Measurements from ENCODE around the gene MYOZ3. TPM values are rescaled to one million over a fixed set of nuclear protein-coding genes. Genes with fewer than 3 reads are reported as not detected.
A peak's percentile ranks its signal among the peaks of the same experiment; 100 is the strongest.

MYOZ3 gene
- total and polyA plus RNA-seq, 12 donors: 0.12 to 1.9 (median 0.45) TPM; not detected in 1

DNA sequence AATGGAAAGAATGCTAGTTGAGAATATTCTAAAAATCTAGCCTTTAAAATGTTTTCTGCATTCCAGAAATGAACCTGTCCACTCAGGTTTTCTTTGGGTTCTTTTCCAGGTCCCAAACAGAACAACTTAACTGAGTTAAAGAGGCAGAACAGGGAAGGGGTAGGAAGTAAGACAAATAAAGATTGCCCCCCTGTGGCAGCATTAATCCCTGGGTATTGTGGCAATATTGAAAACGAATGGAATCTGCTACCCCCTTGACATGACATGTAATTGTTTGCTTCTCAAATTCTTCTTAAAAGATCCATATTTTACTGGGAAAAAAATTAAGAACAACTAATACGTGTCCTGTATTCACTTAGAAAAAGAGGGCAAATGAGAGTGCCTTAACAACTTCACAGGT is 49.1 kb downstream of the MYOZ3 start:
- H3K4me1 ChIP-seq (replicated peaks in 1 of 2): no peaks in the 10 kb centered on the region
- WGBS, 4 donors: 53 to 62% (median 58%) methylated on average over 2 of the region's 2 CpGs
- H3K9me3 ChIP-seq (replicated peaks in 1 of 3): no peaks in the 10 kb centered on the region
- DNase-seq: no peak
- peaks cover 0 to 71% of the 10 kb centered on the region in 2 donors for H3K36me3 ChIP-seq (replicated peaks in 1 of 2)
- TF ChIP-seq, protein P1, sequence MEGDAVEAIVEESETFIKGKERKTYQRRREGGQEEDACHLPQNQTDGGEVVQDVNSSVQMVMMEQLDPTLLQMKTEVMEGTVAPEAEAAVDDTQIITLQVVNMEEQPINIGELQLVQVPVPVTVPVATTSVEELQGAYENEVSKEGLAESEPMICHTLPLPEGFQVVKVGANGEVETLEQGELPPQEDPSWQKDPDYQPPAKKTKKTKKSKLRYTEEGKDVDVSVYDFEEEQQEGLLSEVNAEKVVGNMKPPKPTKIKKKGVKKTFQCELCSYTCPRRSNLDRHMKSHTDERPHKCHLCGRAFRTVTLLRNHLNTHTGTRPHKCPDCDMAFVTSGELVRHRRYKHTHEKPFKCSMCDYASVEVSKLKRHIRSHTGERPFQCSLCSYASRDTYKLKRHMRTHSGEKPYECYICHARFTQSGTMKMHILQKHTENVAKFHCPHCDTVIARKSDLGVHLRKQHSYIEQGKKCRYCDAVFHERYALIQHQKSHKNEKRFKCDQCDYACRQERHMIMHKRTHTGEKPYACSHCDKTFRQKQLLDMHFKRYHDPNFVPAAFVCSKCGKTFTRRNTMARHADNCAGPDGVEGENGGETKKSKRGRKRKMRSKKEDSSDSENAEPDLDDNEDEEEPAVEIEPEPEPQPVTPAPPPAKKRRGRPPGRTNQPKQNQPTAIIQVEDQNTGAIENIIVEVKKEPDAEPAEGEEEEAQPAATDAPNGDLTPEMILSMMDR (IDR thresholded peaks at IDR 0.05): peak in 2 of 6 experiments; percentile 19 to 25
- TF ChIP-seq POLR2A (IDR thresholded peaks at IDR 0.05): no peak
- H3K4me3 ChIP-seq: no peak overlapping the region
- intact Hi-C loops (cut with DNase I): no loop called here
- no peaks in the 10 kb centered on the region for H3K27me3 ChIP-seq
- no peak overlapping the region for H3K27ac ChIP-seq

DNA sequence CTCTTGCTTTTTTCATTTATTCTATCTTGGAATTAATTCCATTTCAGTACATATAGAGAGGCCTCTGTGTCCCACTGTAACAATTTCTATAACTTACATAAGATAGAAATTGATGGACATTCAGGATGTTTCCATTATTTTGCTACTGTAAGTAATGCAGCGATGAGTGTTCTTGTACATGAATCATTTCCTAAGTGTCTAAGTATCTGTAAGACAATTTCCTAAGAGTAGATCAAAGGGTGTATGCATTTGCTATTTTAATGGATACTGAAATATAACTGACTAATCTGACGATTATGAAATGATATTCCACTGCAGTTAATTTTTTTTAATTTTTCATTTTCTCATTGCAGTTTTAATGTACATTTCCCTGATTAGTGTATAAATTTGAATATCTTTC is 62.8 kb downstream of the MYOZ3 start:
- Histone ChIP-seq H3K4me3 (no peak overlapping the region), H3K4me1 (replicated peaks in 1 of 2) (no peaks in the 10 kb centered on the region), H3K9me3 (replicated peaks in 1 of 3) (no peaks in the 10 kb centered on the region), H3K36me3 (replicated peaks in 1 of 2) (peaks cover 0 to 96% of the 10 kb centered on the region in 2 donors), H3K27me3 (no peaks in the 10 kb centered on the region), H3K27ac (no peak overlapping the region)
- intact Hi-C loops (cut with DNase I): no loop called here
- no peak for DNase-seq
- WGBS, 4 donors: 84 to 94% (median 91%) methylated on average over 2 of the region's 2 CpGs
- TF ChIP-seq POLR2A (IDR thresholded peaks at IDR 0.05): no peak
- TF ChIP-seq, protein P1 (IDR thresholded peaks at IDR 0.05): no peak

Other genes starting within 250 kb of the MYOZ3 start
- 1,000 to 10,000 TPM in 6 of 9 donors, 100 to 1,000 TPM in 2, 10 to 100 TPM in 1; 71.4 to 3,185 (median 2,215) TPM for gene CD74, start 248.3 kb upstream of the MYOZ3 start, total RNA-seq
- 100 to 1,000 TPM; 719 to 852 (median 838) TPM for gene CD74, start 248.3 kb upstream of the MYOZ3 start, polyA plus RNA-seq
- gene RPS14, start 211.5 kb upstream of the MYOZ3 start, total RNA-seq: 1,000 to 10,000 TPM; 1,380 to 3,506 (median 1,926) TPM
- 1,000 to 10,000 TPM; 1,067 to 2,924 (median 1,712) TPM for gene RPS14, start 211.5 kb upstream of the MYOZ3 start, polyA plus RNA-seq
- 100 to 1,000 TPM in 6 of 9 donors, 10 to 100 TPM in 3; 21.7 to 154 (median 102) TPM for gene NDST1, start 153.1 kb upstream of the MYOZ3 start, total RNA-seq
- 10 to 100 TPM in 2 of 3 donors, 1 to 10 TPM in 1; 9.6 to 37.5 (median 21.1) TPM for gene NDST1, start 153.1 kb upstream of the MYOZ3 start, polyA plus RNA-seq
- 100 to 1,000 TPM in 5 of 9 donors, 10 to 100 TPM in 3, 1 to 10 TPM in 1; 10.0 to 293 (median 100) TPM for gene SYNPO, start 20.6 kb upstream of the MYOZ3 start, total RNA-seq
- gene SYNPO, start 20.6 kb upstream of the MYOZ3 start, polyA plus RNA-seq: 100 to 1,000 TPM in 2 of 3 donors, 10 to 100 TPM in 1; 59.4 to 254 (median 108) TPM
- 10 to 100 TPM; 28.2 to 80.4 (median 37.4) TPM for gene RBM22, start 39.8 kb downstream of the MYOZ3 start, total RNA-seq
- 10 to 100 TPM; 30.4 to 43.7 (median 41.3) TPM for gene RBM22, start 39.8 kb downstream of the MYOZ3 start, polyA plus RNA-seq
- 100 to 1,000 TPM in 1 of 9 donors, 10 to 100 TPM in 8; 54.1 to 113 (median 85.6) TPM for gene DCTN4, start 97.8 kb downstream of the MYOZ3 start, total RNA-seq
- gene DCTN4, start 97.8 kb downstream of the MYOZ3 start, polyA plus RNA-seq: 10 to 100 TPM; 30.4 to 85.9 (median 32.7) TPM
- 10 to 100 TPM; 12.3 to 57.4 (median 30.0) TPM for gene SMIM3, start 117.5 kb downstream of the MYOZ3 start, total RNA-seq
- gene SMIM3, start 117.5 kb downstream of the MYOZ3 start, polyA plus RNA-seq: 10 to 100 TPM; 22.1 to 25.7 (median 25.1) TPM
- gene IRGM, start 185.3 kb downstream of the MYOZ3 start, total RNA-seq: under 1 TPM in 1 of 9 donors, not detected in 8; 0.25 TPM
- under 1 TPM in 1 of 3 donors, not detected in 2; 0.40 TPM for gene IRGM, start 185.3 kb downstream of the MYOZ3 start, polyA plus RNA-seq
- gene ZNF300, start 243.7 kb downstream of the MYOZ3 start, total RNA-seq: 1 to 10 TPM in 2 of 9 donors, under 1 TPM in 7; 0.12 to 7.4 (median 0.61) TPM
- 1 to 10 TPM in 2 of 3 donors, under 1 TPM in 1; 0.82 to 6.0 (median 3.3) TPM for gene ZNF300, start 243.7 kb downstream of the MYOZ3 start, polyA plus RNA-seq